ENCODE measurements around the gene CHPF. TPM values are rescaled to one million over a fixed set of nuclear protein-coding genes. Genes with fewer than 3 reads are reported as not detected.

The CHPF gene
- total and polyA plus RNA-seq, 2 donors (not counting 3 experiments of a cell fraction or from before 2014, with no cell fraction given): 0.24 to 0.32 TPM

DNA sequence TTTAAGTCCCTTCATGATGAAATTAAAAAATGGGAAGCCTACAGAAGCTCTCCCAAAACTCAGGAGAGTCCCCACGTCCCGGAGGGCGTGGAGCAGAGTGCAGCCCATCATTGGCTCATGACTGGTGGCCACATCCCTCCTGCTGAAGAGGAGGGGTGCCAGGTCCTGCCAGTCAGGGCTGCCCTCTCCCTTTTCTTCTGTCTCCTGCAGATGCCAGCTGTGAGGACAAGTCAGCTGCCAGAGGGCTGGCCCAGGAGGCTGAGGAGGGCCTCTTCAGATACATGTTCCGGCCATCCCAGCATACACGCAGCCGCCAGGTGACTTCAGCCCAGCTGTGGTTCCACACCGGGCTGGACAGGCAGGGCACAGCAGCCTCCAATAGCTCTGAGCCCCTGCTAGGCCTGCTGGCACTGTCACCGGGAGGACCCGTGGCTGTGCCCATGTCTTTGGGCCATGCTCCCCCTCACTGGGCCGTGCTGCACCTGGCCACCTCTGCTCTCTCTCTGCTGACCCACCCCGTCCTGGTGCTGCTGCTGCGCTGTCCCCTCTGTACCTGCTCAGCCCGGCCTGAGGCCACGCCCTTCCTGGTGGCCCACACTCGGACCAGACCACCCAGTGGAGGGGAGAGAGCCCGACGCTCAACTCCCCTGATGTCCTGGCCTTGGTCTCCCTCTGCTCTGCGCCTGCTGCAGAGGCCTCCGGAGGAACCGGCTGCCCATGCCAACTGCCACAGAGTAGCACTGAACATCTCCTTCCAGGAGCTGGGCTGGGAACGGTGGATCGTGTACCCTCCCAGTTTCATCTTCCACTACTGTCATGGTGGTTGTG lies 31.1 kb upstream of the CHPF start:
- Histone ChIP-seq H3K9me3 (replicated peaks; ENCODE audit: control insufficient read depth, insufficient read depth, low read length) (no peaks in the 10 kb centered on the region), H3K27me3 (ENCODE audit: control insufficient read depth in 2 of 2, insufficient read depth in 2 of 2, low read length in 2 of 2) (peaks cover 31 to 35% of the 10 kb centered on the region in 2 experiments), H3K9me1 (replicated peaks; ENCODE audit: control insufficient read depth, extremely low read depth, insufficient read depth, low read length) (no peaks in the 10 kb centered on the region), H3K27ac (ENCODE audit: insufficient read depth, low read depth, low read length) (no peak overlapping the region), H3K9ac (replicated peaks; ENCODE audit: extremely low read depth, insufficient read depth, low read length) (no peak overlapping the region), H3K36me3 (ENCODE audit: control insufficient read depth in 2 of 2, extremely low read depth in 1 of 2, insufficient read depth in 2 of 2, low read length in 2 of 2) (no peaks in the 10 kb centered on the region), H2AFZ (ENCODE audit: low read depth, low read length) (no peak overlapping the region), H3K4me1 (ENCODE audit: control insufficient read depth, extremely low read depth, insufficient read depth, low read length) (no peaks in the 10 kb centered on the region), H4K20me1 (replicated peaks; ENCODE audit: control insufficient read depth, extremely low read depth, insufficient read depth, low read length) (no peaks in the 10 kb centered on the region), H3K79me2 (ENCODE audit: control insufficient read depth, insufficient read depth, low read length) (no peaks in the 10 kb centered on the region), H3K4me2 (ENCODE audit: insufficient read depth, low read length) (no peak overlapping the region), H3K4me3 (replicated peaks in 1 of 3; ENCODE audit: insufficient read depth in 1 of 3, low read depth in 1 of 3, low read length in 3 of 3) (no peak overlapping the region)
- intact Hi-C loops (cut with micrococcal nuclease): no loop called here
- FAIRE-seq (no peak), DNase-seq (ENCODE audit: low read depth, low spot score) (no peak)
- ChIA-PET POLR2A (no interaction called here), CTCF (interaction anchor here (2.8 kb wide), 1 partner anchor 15 kb away, joined by 14 read pairs; no protein-coding TSS in a partner anchor)
- TF ChIP-seq, protein P1, sequence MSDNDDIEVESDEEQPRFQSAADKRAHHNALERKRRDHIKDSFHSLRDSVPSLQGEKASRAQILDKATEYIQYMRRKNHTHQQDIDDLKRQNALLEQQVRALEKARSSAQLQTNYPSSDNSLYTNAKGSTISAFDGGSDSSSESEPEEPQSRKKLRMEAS (IDR thresholded peaks at IDR 0.05; ENCODE audit: insufficient read depth, insufficient read length): no peak
- TF ChIP-seq CTCF (IDR thresholded peaks at IDR 0.05; ENCODE audit: extremely low read depth in 1 of 2, insufficient read depth in 1 of 2, low read depth in 1 of 2, low read length in 2 of 2) (no peak), MYC (IDR thresholded peaks at IDR 0.05; ENCODE audit: low read depth, low read length) (no peak), FOS (IDR thresholded peaks at IDR 0.05; ENCODE audit: borderline replicate concordance, insufficient read depth, low read length) (no peak), JUN (IDR thresholded peaks at IDR 0.05; ENCODE audit: borderline replicate concordance, insufficient read depth, insufficient read length, low read depth) (no peak), POLR2A (IDR thresholded peaks at IDR 0.05; ENCODE audit: low read depth, low read length) (no peak), GATA2 (IDR thresholded peaks at IDR 0.05; ENCODE audit: insufficient read depth, insufficient read length, low read depth, low read length) (no peak), POLR2AphosphoS5 (IDR thresholded peaks at IDR 0.05; ENCODE audit: insufficient read depth, low read depth, low read length) (no peak), EZH2 (IDR thresholded peaks at IDR 0.05; ENCODE audit: borderline replicate concordance, low read depth, low read length, severe bottlenecking) (no peak)
- BruUV-seq (replicated peaks): no TSS peak
- dilution Hi-C loops (cut with MboI; ENCODE audit: extremely low pct_ligation_motif_present, low sequenced_read_pairs): no loop called here
